Bronchial epithelial cell (primary cell): Measurements from ENCODE around the gene CADM3. TPM values are rescaled to one million over a fixed set of nuclear protein-coding genes. Genes with fewer than 3 reads are reported as not detected.

Source experiments
- DNase-seq: peaks from one replicate; pipeline ENCODE4 v3.0.0-alpha.2; 2010; ENCODE audit warnings: low read depth
- FAIRE-seq: peaks from 2 replicates; lab custom pipeline; 2011; peaks lifted over from hg19 to GRCh38; lab: Jason Lieb, UNC
- H3K27me3 ChIP-seq: 2 replicates; pipeline ENCODE4 v1.5.1; 2011; ENCODE audit warnings: low read length; ENCODE audit not compliant: control insufficient read depth, insufficient read depth
- H3K36me3 ChIP-seq: 2 replicates; pipeline ENCODE4 v1.5.1; 2011; ENCODE audit warnings: low read length; ENCODE audit not compliant: control insufficient read depth, insufficient read depth
- H3K4me3 ChIP-seq: 2 replicates; pipeline ENCODE4 v1.5.1; 2011; ENCODE audit warnings: mild to moderate bottlenecking, low read depth, low read length, control low read depth
- CTCF ChIP-seq: IDR thresholded peaks from 2 replicates; pipeline ENCODE4 v1.5.1; 2011; ENCODE audit warnings: mild to moderate bottlenecking, moderate library complexity, low read length, control low read depth, inconsistent platforms; ENCODE audit not compliant: insufficient read depth, severe bottlenecking
- total RNA-seq: library from RNA; depleted of rRNA; stranded (reverse); fragments of >200 nt; gene quantifications from 2 replicates; pipeline ENCODE4 v1.2.1, GENCODE V29; 2014

The CADM3 gene
- total RNA-seq, 1 donor from 2014 or later = not detected

GRCh38 chr1:159196543-159196942 lies 25.1 kb downstream of the CADM3 start:
- peaks cover 6% of the 10 kb centered on the region for H3K27me3 ChIP-seq

DNA sequence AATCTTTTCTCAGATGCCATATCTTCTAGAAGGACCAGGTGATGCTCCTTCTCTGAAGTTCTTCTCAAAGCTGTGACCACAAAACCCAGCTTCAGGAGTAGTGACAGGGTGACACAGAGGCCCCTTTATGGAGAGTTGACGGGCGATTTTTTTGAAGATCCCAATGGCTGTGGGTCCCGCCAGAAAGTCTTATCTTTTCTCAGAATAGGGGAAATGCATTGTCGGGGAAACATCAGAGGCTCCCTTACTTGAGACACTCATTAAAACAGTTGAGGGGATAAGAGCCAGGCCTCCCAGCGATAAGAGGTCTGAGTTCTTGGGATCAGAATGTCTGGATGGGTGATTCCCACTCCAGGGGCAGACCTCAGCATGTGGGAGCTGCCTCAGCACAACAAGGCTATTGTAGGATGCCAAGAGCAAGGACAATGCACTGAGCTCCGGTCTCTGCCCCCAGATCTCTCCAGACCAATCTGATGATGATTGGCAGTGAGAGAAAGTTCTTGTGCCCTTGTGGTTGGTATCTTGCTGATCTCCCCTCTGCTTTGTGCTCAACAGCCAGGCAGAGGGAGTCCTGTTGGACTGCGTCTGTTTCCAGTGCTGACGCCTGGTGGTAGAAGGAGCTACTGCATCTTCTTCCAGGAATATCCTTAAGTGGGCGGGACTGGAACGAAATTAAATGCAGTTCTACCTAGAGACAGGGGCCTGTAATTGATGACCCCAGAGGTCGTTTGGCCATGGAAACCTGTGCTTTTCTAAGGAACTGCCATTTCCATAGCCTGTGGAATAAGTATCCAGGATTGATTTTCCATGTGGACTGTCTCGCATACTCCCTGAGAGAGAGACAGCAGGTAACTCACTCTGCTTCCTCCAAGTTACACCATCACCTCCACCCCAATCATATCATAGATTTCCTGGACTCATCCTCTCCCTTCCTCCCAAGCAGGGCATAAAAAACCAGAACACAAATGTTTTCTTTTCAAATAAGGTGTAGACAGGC lies 26.4 kb downstream of the CADM3 start:
- TF ChIP-seq CTCF = peak; percentile 87
- FAIRE-seq (no peak), DNase-seq (peak; percentile 74)
- H3K36me3 ChIP-seq = no peaks in the 10 kb centered on the region
- no peak overlapping the region for H3K4me3 ChIP-seq
- peaks cover 6% of the 10 kb centered on the region for H3K27me3 ChIP-seq

More at GRCh38 chr1:159196543-159196942, 25.1 kb downstream of the CADM3 start:
- peak; percentile 33 for TF ChIP-seq CTCF
- FAIRE-seq = no peak
- no peak for DNase-seq
- Histone ChIP-seq H3K4me3 (no peak overlapping the region), H3K36me3 (no peaks in the 10 kb centered on the region)

DNA sequence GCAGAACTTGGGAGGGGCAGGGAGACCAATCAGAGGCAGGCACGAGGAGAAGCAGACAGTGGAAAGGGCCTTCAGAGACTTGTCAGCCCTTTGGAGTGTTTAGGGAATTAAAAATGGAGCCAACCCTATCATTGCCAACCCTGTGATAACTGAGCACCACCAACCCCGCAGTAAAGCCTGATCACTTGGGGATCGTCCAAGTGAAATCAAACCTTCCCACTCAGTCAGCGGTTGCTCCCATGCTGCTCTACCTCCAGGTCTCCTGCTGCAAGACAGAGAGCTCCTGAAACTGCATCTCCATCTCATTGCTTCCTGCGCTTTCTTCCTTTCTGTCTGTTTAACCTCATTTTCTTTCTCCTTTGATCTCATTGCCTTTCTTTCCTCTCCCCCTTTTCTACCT lies 28.5 kb downstream of the CADM3 start:
- no peak for FAIRE-seq
- H3K27me3 ChIP-seq = peaks cover 6% of the 10 kb centered on the region

GRCh38 chr1:159200769-159201168 lies 29.4 kb downstream of the CADM3 start:
- no peak for FAIRE-seq
- Histone ChIP-seq H3K27me3 (peaks cover 6% of the 10 kb centered on the region), H3K36me3 (no peaks in the 10 kb centered on the region), H3K4me3 (no peak overlapping the region)
- no peak for TF ChIP-seq CTCF
- DNase-seq = no peak

More for the DNA sequence above, 28.5 kb downstream of the CADM3 start:
- DNase-seq = no peak
- no peak overlapping the region for H3K4me3 ChIP-seq
- TF ChIP-seq CTCF = no peak
- no peaks in the 10 kb centered on the region for H3K36me3 ChIP-seq

DNA sequence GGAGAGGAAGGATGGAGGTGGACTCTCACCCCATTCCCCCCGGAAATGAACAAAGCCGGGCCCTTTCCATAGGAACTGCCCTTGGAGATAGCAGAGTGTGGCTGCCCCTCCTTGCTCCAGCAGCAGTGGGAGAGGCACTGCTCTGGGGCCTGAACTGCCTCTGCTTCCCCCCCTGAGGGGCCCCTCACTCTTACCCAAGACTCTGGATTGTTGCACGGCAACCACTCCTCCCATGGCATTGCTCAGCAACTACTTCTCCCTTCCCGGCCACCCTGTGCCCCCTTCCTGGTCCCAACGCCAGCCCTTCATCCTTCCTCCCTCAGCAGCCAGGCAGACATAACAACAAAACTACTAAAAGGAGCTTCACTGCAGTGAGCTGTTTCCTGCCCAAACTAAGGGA lies 30.2 kb downstream of the CADM3 start:
- DNase-seq (no peak), FAIRE-seq (no peak)
- H3K27me3 ChIP-seq = peaks cover 4% of the 10 kb centered on the region

More for the DNA sequence above, 30.2 kb downstream of the CADM3 start:
- TF ChIP-seq CTCF = no peak
- Histone ChIP-seq H3K4me3 (no peak overlapping the region), H3K36me3 (no peaks in the 10 kb centered on the region)
